Stimulated activated naive CD4-positive, alpha-beta T cell (primary cell): Measurements from ENCODE around the gene SMARCA2.
A peak's percentile ranks its signal among the peaks of the same experiment; 100 is the strongest.

Source experiments
- DNase-seq, 6 experiments: peaks; one replicate each; lab custom pipeline; 2025; lab: John Stamatoyannopoulos, UW

The SMARCA2 gene

GRCh38 chr9:2210201-2210600, 195.1 kb downstream of the SMARCA2 start:
- DNase-seq: no peak

GRCh38 chr9:2213830-2214468, 198.8 kb downstream of the SMARCA2 start:
- no peak for DNase-seq

- no peak for DNase-seq
Observed at GRCh38 chr9:2214707-2215106, 199.6 kb downstream of the SMARCA2 start.

- DNase-seq: no peak
Observed at GRCh38 chr9:2215921-2216441, 200.8 kb downstream of the SMARCA2 start.

- no peak for DNase-seq
Observed at GRCh38 chr9:2216591-2216990, 201.4 kb downstream of the SMARCA2 start.

- no peak for DNase-seq
Observed at GRCh38 chr9:2217540-2217939, 202.4 kb downstream of the SMARCA2 start.

- no peak for DNase-seq
Observed at GRCh38 chr9:2220036-2220435, 204.9 kb downstream of the SMARCA2 start.

GRCh38 chr9:2227144-2227867, 212.2 kb downstream of the SMARCA2 start:
- no peak for DNase-seq

GRCh38 chr9:2228132-2228531, 213.0 kb downstream of the SMARCA2 start:
- no peak for DNase-seq

- no peak for DNase-seq
Observed at GRCh38 chr9:2228641-2229040, 213.5 kb downstream of the SMARCA2 start.

GRCh38 chr9:2229109-2229721, 214.1 kb downstream of the SMARCA2 start:
- no peak for DNase-seq

- DNase-seq: no peak
Observed at GRCh38 chr9:2230362-2230761, 215.2 kb downstream of the SMARCA2 start.

GRCh38 chr9:2231101-2231500, 216.0 kb downstream of the SMARCA2 start:
- no peak for DNase-seq

GRCh38 chr9:2231829-2232228, 216.7 kb downstream of the SMARCA2 start:
- no peak for DNase-seq

- no peak for DNase-seq
Observed at GRCh38 chr9:2233274-2233673, 218.1 kb downstream of the SMARCA2 start.

GRCh38 chr9:2234371-2234893, 219.3 kb downstream of the SMARCA2 start:
- no peak for DNase-seq

- no peak for DNase-seq
Observed at GRCh38 chr9:2235623-2236022, 220.5 kb downstream of the SMARCA2 start.

GRCh38 chr9:2236850-2237249, 221.7 kb downstream of the SMARCA2 start:
- no peak for DNase-seq

- no peak for DNase-seq
Observed at GRCh38 chr9:2241461-2241835, 226.3 kb downstream of the SMARCA2 start.

GRCh38 chr9:2241836-2242741, 226.9 kb downstream of the SMARCA2 start:
- peak; percentile 6 to 52 (median 30) for DNase-seq

- DNase-seq: no peak
Observed at GRCh38 chr9:2242831-2243330, 227.7 kb downstream of the SMARCA2 start.
